ENCODE results near the gene DNAH5.

DNA sequence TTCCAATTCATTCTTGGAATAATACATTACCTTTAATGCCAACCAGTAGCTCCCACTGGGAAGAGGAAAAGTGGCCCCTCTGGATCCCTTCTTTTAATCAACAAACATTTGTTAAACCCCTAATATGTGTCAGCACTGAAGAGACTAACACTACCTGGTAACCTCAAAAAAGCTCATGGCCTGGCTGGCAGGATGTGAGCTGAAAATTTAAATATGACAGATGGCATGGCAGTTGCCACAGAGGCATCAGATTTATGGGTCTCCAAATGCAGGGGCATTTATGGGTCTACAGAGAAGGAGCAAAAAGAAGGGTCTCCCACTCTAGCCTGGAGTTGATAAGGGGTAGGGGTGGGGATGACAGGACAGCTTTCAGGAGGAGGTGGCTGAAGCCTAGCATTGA lies 12.5 kb downstream of the DNAH5 start:
- TF ChIP-seq, protein P1, sequence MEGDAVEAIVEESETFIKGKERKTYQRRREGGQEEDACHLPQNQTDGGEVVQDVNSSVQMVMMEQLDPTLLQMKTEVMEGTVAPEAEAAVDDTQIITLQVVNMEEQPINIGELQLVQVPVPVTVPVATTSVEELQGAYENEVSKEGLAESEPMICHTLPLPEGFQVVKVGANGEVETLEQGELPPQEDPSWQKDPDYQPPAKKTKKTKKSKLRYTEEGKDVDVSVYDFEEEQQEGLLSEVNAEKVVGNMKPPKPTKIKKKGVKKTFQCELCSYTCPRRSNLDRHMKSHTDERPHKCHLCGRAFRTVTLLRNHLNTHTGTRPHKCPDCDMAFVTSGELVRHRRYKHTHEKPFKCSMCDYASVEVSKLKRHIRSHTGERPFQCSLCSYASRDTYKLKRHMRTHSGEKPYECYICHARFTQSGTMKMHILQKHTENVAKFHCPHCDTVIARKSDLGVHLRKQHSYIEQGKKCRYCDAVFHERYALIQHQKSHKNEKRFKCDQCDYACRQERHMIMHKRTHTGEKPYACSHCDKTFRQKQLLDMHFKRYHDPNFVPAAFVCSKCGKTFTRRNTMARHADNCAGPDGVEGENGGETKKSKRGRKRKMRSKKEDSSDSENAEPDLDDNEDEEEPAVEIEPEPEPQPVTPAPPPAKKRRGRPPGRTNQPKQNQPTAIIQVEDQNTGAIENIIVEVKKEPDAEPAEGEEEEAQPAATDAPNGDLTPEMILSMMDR (IDR thresholded peaks at IDR 0.05) = no peak
- no peak for TF ChIP-seq POLR2A (IDR thresholded peaks at IDR 0.05)

Measured in right lobe of liver (tissue), 4 donors.